HepG2 (cell line): ENCODE data around the gene SLC22A5. TPM values are rescaled to one million over a fixed set of nuclear protein-coding genes. Genes with fewer than 3 reads are reported as not detected.

Experiments used
- ATAC-seq: fragments of 200-7000 bp; cut with Tn5 transposase; 3 replicates; pipeline ENCODE4 v1.9.1; 2020; ENCODE audit warnings: mild to moderate bottlenecking, moderate library complexity
- BruUV-seq: library from RNA; stranded (reverse); fragments of 400-500 nt; replicated peaks from 2 replicates; lab custom pipeline; 2021; lab: Mats Ljungman, UMichigan
- CTCF ChIA-PET: fragments of 300-600 bp; formaldehyde crosslinking; extraction: SDS; loops from one replicate; lab custom pipeline; 2021; ENCODE audit warnings: low total read pairs, inconsistent platforms, low intra/inter-chr PET ratio; lab: Yijun Ruan, JAX
- POLR2A ChIA-PET: fragments of 350-600 bp; sonication (Branson Sonifier 250); formaldehyde crosslinking; loops from one replicate; lab custom pipeline; 2020; ENCODE audit warnings: antibody characterized with exemption, inconsistent platforms; lab: Yijun Ruan, JAX
- DNase-seq: peaks from one replicate; pipeline ENCODE4 v3.0.0-alpha.2; 2015; ENCODE audit warnings: low spot score
- FAIRE-seq: peaks from 3 replicates; lab custom pipeline; 2011; peaks lifted over from hg19 to GRCh38; lab: Jason Lieb, UNC
- H2AFZ ChIP-seq: one replicate; pipeline ENCODE4 v1.6.1; 2011; ENCODE audit warnings: low read length, inconsistent platforms
- H3K27ac ChIP-seq: fragments of 300-600 bp; 3 replicates; pipeline ENCODE4 v1.8.0; 2011; ENCODE audit warnings: mixed run types, mild to moderate bottlenecking, mixed read lengths, low read length, inconsistent platforms; ENCODE audit not compliant: insufficient read depth; ENCODE audit errors: extremely low read length
- H3K27me3 ChIP-seq, 2 experiments: fragments of 200-600 bp in 1 of 2; 2 replicates in 1 of 2; 3 replicates in 1 of 2; pipeline versions ENCODE4 v1.6.0 to v1.8.0; 2011; ENCODE audit warnings: low read length in 2 of 2, mild to moderate bottlenecking in 2 of 2, moderate library complexity in 2 of 2, inconsistent platforms in 1 of 2; ENCODE audit not compliant: insufficient read depth in 2 of 2, control insufficient read depth in 1 of 2
- H3K36me3 ChIP-seq, 2 experiments: fragments of 200-600 bp in 1 of 2; replicated peaks in 1 of 2; 2 replicates in 1 of 2; 3 replicates in 1 of 2; pipeline versions ENCODE4 v1.5.1 to v1.8.0; 2011; ENCODE audit warnings: low read length in 2 of 2, inconsistent platforms in 1 of 2; ENCODE audit not compliant: insufficient read depth in 2 of 2, control insufficient read depth in 1 of 2
- H3K4me1 ChIP-seq: 2 replicates; pipeline ENCODE4 v1.5.1; 2012; ENCODE audit warnings: low read length, inconsistent platforms; ENCODE audit not compliant: insufficient read depth
- H3K4me2 ChIP-seq: 2 replicates; pipeline ENCODE4 v1.6.0; 2011; ENCODE audit warnings: low read depth, low read length, inconsistent platforms
- H3K4me3 ChIP-seq, 3 experiments: fragments of 200-600 bp in 1 of 3; sonication (generic), shearing (Covaris generic) in 1 of 3; replicated peaks in 1 of 3; 2 replicates each; pipeline ENCODE4 v1.5.1; 2011 to 2016; ENCODE audit warnings: low read length in 3 of 3, inconsistent platforms in 2 of 3, low read depth in 2 of 3, mild to moderate bottlenecking in 2 of 3, control low read depth in 1 of 3, mixed read lengths in 1 of 3; ENCODE audit not compliant: insufficient read depth in 1 of 3
- H3K79me2 ChIP-seq: one replicate; pipeline ENCODE4 v1.6.1; 2011; ENCODE audit warnings: low read length, inconsistent platforms; ENCODE audit not compliant: insufficient read depth
- H3K9ac ChIP-seq: 2 replicates; pipeline ENCODE4 v1.6.0; 2011; ENCODE audit warnings: mild to moderate bottlenecking, low read depth, low read length, inconsistent platforms; ENCODE audit not compliant: insufficient read depth
- H3K9me3 ChIP-seq: 2 replicates; pipeline ENCODE4 v1.5.1; 2012; ENCODE audit warnings: mild to moderate bottlenecking, low read length
- H4K20me1 ChIP-seq: 2 replicates; pipeline ENCODE4 v1.6.0; 2011; ENCODE audit warnings: inconsistent platforms, mild to moderate bottlenecking, low read length, moderate library complexity; ENCODE audit not compliant: insufficient read depth
- HNF4A ChIP-seq: sonication (generic); formaldehyde crosslinking; IDR thresholded peaks from 2 replicates; pipeline ENCODE4 v1.4.0; 2020; ENCODE audit warnings: missing genetic modification reagents
- HNF4G ChIP-seq, 2 experiments: sonication (generic) in 1 of 2; formaldehyde crosslinking in 1 of 2; IDR thresholded peaks; 2 replicates each; pipeline versions ENCODE4 v1.4.0 to v1.6.1; 2011 to 2020; ENCODE audit warnings: borderline replicate concordance in 2 of 2, low read depth in 2 of 2, mild to moderate bottlenecking in 2 of 2, low read length in 1 of 2, missing genetic modification reagents in 1 of 2, moderate library complexity in 1 of 2
- PCBP1 ChIP-seq: fragments of 200-400 bp; formaldehyde crosslinking; IDR thresholded peaks from 2 replicates; pipeline ENCODE4 v1.6.1; 2017; ENCODE audit warnings: mild to moderate bottlenecking, low read depth, low read length, borderline replicate concordance
- RARA ChIP-seq: IDR thresholded peaks from 2 replicates; pipeline ENCODE4 v1.6.1; 2016; ENCODE audit warnings: missing genetic modification reagents, missing compliant biosample characterization
- RXRB ChIP-seq: IDR thresholded peaks from 2 replicates; pipeline ENCODE4 v1.6.1; 2016; ENCODE audit warnings: borderline replicate concordance, missing genetic modification reagents, missing compliant biosample characterization
- ZNF121 ChIP-seq: sonication (generic); formaldehyde crosslinking; IDR thresholded peaks from 2 replicates; pipeline ENCODE4 v1.5.0; 2020; ENCODE audit warnings: mild to moderate bottlenecking, missing genetic modification reagents
- ZNF260 ChIP-seq: sonication (generic); formaldehyde crosslinking; IDR thresholded peaks from 2 replicates; pipeline ENCODE4 v1.4.0; 2020; ENCODE audit warnings: missing genetic modification reagents, low read depth, mild to moderate bottlenecking, borderline replicate concordance
- ZNF33B ChIP-seq: sonication (generic); formaldehyde crosslinking; IDR thresholded peaks from 2 replicates; pipeline ENCODE4 v1.5.1; 2020; ENCODE audit warnings: mild to moderate bottlenecking, missing genetic modification reagents
- ZNF496 ChIP-seq: sonication (generic); formaldehyde crosslinking; IDR thresholded peaks from 2 replicates; pipeline ENCODE4 v1.8.1; 2023; ENCODE audit warnings: mild to moderate bottlenecking, moderate library complexity, missing genetic modification reagents; ENCODE audit not compliant: insufficient replicate concordance
- ZNF709 ChIP-seq: sonication (generic); formaldehyde crosslinking; IDR thresholded peaks from 2 replicates; pipeline ENCODE4 v1.5.0; 2020; ENCODE audit warnings: mild to moderate bottlenecking, missing genetic modification reagents
- ZNF75D ChIP-seq: sonication (generic); formaldehyde crosslinking; IDR thresholded peaks from 2 replicates; pipeline ENCODE4 v1.8.1; 2023; ENCODE audit warnings: missing genetic modification reagents, mild to moderate bottlenecking, borderline replicate concordance
- WGBS: methylation state at CpG from one replicate; pipeline ENCODE4 v1.1.6; 2017; ENCODE audit warnings: low lambda C conversion rate; 5-methylcytosine and 5-hydroxymethylcytosine counted together
- in situ Hi-C: cut with HindIII; loops from 2 replicates; pipeline ENCODE4 v1.10.0; 2017; ENCODE audit warnings: low pct_unique_long_range_greater_than_20kb; ENCODE audit not compliant: extremely low pct_ligation_motif_present
- intact Hi-C: fragments of 100-400 bp; cut with micrococcal nuclease; formaldehyde crosslinking; loops from one replicate; pipeline ENCODE4 v1.10.0; 2022; ENCODE audit not compliant: unreplicated experiment
- polyA plus RNA-seq, 8 experiments: library from polyadenylated mRNA; depleted of rRNA in 3 of 8; stranded (reverse) in 7 of 8; unstranded in 1 of 8; fragments of >200 nt; fragmentation: Illumina TruSeq in 4 of 8; extraction: Trizol in 4 of 8; gene quantifications; 2 replicates each; pipeline versions ENCODE4 v1.2.1 to v1.2.3, GENCODE V29; 2011 to 2016; ENCODE audit warnings: low read depth in 4 of 8, missing spikeins in 1 of 8, mixed read lengths in 1 of 8; ENCODE audit not compliant: insufficient read depth in 1 of 8
- total RNA-seq, 5 experiments: library from RNA; depleted of rRNA; stranded (reverse); fragments of >200 nt; fragmentation: Illumina TruSeq; extraction: Trizol; gene quantifications; 2 replicates each; pipeline ENCODE4 v1.2.3, GENCODE V29; 2016; ENCODE audit warnings: low read depth in 1 of 5
- TF ChIP-seq, protein P1 (sequence below): conservative IDR thresholded peaks from 2 replicates; pipeline ENCODE4 v1.6.1; 2018; ENCODE audit warnings: missing genetic modification reagents
- TF ChIP-seq, protein P2 (sequence below): sonication (generic); formaldehyde crosslinking; IDR thresholded peaks from 2 replicates; pipeline ENCODE4 v1.5.1; 2020; ENCODE audit warnings: mild to moderate bottlenecking, missing genetic modification reagents, moderate library complexity

SLC22A5 gene
- total and polyA plus RNA-seq, 2 of the 13 experiments (the other 11 are each of a cell fraction or from before 2014, with no cell fraction given), result 7.1 to 15.1 TPM

- FAIRE-seq (peak; percentile 37), DNase-seq (no peak), ATAC-seq (no peak)
- H3K9me3 ChIP-seq, result no peaks in the 10 kb centered on the region
- no peak overlapping the region for H3K4me2 ChIP-seq
- no peaks in the 10 kb centered on the region for H3K79me2 ChIP-seq
- no peak overlapping the region for H3K9ac ChIP-seq
- 81% methylated on average over 8 of the region's 8 CpGs for WGBS
- no peaks in the 10 kb centered on the region for H3K27me3 ChIP-seq
- BruUV-seq, result no TSS peak
- ChIA-PET CTCF (interaction anchor here (4.2 kb wide), 1 partner anchor 113 kb away, joined by 54 read pairs; no protein-coding TSS in a partner anchor), POLR2A (interaction anchor here (1.0 to 1.6 kb wide), 3 partner anchors 19 to 108 kb away, joined by 4 to 10 read pairs (median 4); partner anchors contain the start of gene SLC22A5)
- H3K4me3 ChIP-seq, result no peak overlapping the region
- intact Hi-C loops, result loop anchor here (5.0 kb wide), 1 partner anchor 289 kb away; no protein-coding TSS in a partner anchor
- H3K36me3 ChIP-seq, result peaks cover 1 to 10% of the 10 kb centered on the region in 2 experiments; a peak in 4 of 5 replicates
- no peak overlapping the region for H3K27ac ChIP-seq
- no peak overlapping the region for H2AFZ ChIP-seq
- H3K4me1 ChIP-seq, result peaks cover 37% of the 10 kb centered on the region
- no peaks in the 10 kb centered on the region for H4K20me1 ChIP-seq
- no peak for TF ChIP-seq ZNF496 (CRISPR knock-in tag)
- 0 out of 2 replicates have a peak, but pooled peaks have one; percentile 7 for TF ChIP-seq HNF4A (CRISPR knock-in tag)
- TF ChIP-seq RARA (CRISPR knock-in tag), result peak; percentile 91
- peak; percentile 45 for TF ChIP-seq RXRB
- in situ Hi-C loops, result loop anchor here (10.0 to 25.0 kb wide), 2 partner anchors 106 to 274 kb away; partner anchors contain the start of genes IL13, IL4 and IRF1
These were observed 18.9 kb downstream of the SLC22A5 start for GRCh38 chr5:132388244-132389050.

DNA sequence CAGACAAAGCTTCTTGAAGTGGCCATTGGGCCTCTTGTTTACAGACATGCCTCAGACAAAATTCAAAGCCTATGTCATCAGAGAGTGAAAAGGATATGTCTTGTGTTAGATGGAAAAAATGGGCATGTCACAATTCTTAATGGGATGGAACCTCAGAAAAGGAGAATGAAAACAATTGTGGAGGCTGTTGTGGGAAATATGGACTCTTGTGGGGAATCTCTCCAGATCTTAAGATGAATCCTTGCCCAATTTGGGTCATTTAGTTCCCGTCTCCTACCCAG lies 19.5 kb downstream of the SLC22A5 start:
- in situ Hi-C loops, result loop anchor here (10.0 to 25.0 kb wide), 2 partner anchors 106 to 273 kb away; partner anchors contain the start of genes IL13, IL4 and IRF1
- no TSS peak for BruUV-seq
- POLR2A ChIA-PET, result interaction anchor here (1.6 kb wide), 1 partner anchor 107 kb away, joined by 10 read pairs; no protein-coding TSS in a partner anchor
- TF ChIP-seq, protein P1, sequence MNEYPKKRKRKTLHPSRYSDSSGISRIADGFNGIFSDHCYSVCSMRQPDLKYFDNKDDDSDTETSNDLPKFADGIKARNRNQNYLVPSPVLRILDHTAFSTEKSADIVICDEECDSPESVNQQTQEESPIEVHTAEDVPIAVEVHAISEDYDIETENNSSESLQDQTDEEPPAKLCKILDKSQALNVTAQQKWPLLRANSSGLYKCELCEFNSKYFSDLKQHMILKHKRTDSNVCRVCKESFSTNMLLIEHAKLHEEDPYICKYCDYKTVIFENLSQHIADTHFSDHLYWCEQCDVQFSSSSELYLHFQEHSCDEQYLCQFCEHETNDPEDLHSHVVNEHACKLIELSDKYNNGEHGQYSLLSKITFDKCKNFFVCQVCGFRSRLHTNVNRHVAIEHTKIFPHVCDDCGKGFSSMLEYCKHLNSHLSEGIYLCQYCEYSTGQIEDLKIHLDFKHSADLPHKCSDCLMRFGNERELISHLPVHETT, result no peak
- TF ChIP-seq ZNF260 (CRISPR knock-in tag) (no peak), HNF4G (IDR thresholded peaks at IDR 0.05; ENCODE audit: borderline replicate concordance, low read depth, low read length) (no peak), HNF4G (CRISPR knock-in tag; IDR thresholded peaks at IDR 0.05; ENCODE audit: borderline replicate concordance, low read depth) (no peak), ZNF33B (CRISPR knock-in tag) (no peak), PCBP1 (no peak), ZNF121 (CRISPR knock-in tag) (no peak), ZNF75D (CRISPR knock-in tag) (no peak), ZNF709 (CRISPR knock-in tag) (no peak)
- TF ChIP-seq, protein P2, sequence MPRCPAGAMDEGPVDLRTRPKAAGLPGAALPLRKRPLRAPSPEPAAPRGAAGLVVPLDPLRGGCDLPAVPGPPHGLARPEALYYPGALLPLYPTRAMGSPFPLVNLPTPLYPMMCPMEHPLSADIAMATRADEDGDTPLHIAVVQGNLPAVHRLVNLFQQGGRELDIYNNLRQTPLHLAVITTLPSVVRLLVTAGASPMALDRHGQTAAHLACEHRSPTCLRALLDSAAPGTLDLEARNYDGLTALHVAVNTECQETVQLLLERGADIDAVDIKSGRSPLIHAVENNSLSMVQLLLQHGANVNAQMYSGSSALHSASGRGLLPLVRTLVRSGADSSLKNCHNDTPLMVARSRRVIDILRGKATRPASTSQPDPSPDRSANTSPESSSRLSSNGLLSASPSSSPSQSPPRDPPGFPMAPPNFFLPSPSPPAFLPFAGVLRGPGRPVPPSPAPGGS, result no peak

More for the DNA sequence above, 19.5 kb downstream of the SLC22A5 start:
- intact Hi-C loops, result loop anchor here (5.0 kb wide), 1 partner anchor 288 kb away; no protein-coding TSS in a partner anchor
- Histone ChIP-seq H3K4me2 (no peak overlapping the region), H4K20me1 (no peaks in the 10 kb centered on the region), H3K9ac (no peak overlapping the region), H3K4me3 (no peak overlapping the region), H3K9me3 (no peaks in the 10 kb centered on the region), H3K4me1 (peaks cover 37% of the 10 kb centered on the region), H2AFZ (no peak overlapping the region), H3K36me3 (peaks cover 3 to 7% of the 10 kb centered on the region in 2 experiments), H3K27ac (no peak overlapping the region), H3K27me3 (no peaks in the 10 kb centered on the region), H3K79me2 (no peaks in the 10 kb centered on the region)
- no peak for ATAC-seq
- no peak for FAIRE-seq
- 92% methylated on average over 1 of the region's 1 CpG for WGBS
- DNase-seq, result no peak
- CTCF ChIA-PET, result no interaction called here
